Mesenteric fat pad (tissue), 1 donor: ENCODE measurements around the gene HERPUD1. TPM values are rescaled to one million over a fixed set of nuclear protein-coding genes. Genes with fewer than 3 reads are reported as not detected.
"Not testable (repeated sequence)": the region's sequence is repeated elsewhere in the genome, so short reads cannot be mapped to it uniquely, and the experiment has no call there.

ENCODE experiments used
- DNase-seq: peaks from one replicate; pipeline ENCODE4 v3.0.0-alpha.2; 2020; ENCODE audit warnings: low spot score
- total RNA-seq: library from RNA; stranded (reverse); fragmentation: NEBNext Ultra II Directional; extraction: Animal tissue kit (Norgen Biotek cat#: 25700); gene quantifications from one replicate; pipeline ENCODE4 v1.2.1, GENCODE V29; 2021
- donor health status: DM: yes; HTN: yes; CAD: no.

HERPUD1 gene
- total RNA-seq, 1 donor from 2014 or later, result 186 TPM

DNA sequence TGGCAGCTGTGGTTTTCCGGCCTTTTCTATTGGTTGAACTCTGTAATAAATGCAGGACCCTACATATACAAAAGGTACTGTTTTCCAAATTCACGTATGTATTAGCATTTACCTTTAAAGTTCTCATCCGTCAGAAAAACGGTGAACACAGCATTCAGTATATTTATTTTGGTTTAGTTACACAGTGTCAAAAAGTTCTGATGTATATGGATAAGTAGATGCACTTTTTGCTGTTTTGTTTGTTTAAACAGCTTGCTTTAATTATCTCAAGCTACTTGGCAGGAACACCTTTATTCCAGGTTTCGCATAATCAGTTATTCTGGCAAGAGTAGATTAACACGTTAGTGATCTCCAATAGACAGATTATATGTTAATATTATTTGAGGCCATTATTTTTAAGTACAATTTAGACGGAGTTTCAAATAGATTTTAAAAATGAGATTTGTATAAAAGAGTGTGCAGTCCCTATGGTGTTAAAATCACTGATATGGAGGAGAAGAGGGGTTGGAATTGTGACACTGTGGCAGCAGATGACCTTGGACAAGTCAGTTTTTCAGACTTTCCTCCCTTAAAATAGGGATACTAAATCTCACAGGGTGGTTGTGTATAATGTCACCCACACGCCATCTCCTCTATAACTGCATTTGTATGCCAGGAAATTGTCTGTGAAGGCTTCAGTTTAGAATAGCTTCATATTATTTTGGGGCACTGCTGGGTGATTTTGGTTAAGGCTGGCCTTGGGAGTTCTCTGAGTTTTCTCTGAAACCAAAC, 2.1 kb downstream of the HERPUD1 start:
- no peak for DNase-seq

DNA sequence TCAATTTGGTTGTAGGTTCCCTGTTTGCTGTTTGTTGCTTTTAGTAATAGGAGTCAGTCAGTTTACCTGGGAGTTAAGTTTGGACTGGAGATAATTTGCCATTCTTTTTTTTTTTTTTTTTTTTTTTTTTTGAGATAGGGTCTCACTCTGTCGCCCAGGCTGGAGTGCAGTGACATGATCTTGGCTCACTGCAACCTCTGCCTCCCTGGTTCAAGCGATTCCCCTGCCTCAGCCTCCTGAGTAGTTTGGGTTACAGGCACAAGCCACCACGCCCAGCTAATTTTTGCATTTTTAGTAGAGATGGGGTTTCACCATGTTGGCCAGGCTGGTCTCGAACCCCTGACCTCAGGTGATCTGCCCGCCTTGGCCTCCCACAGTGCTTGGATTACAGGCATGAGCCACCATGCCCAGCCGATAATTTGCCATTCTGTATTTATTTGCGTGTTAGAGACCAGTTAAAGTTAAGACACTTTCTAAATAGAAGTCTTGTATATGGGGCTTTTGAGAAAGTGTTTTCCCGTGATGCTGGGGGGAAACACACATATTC, 2.7 kb downstream of the HERPUD1 start:
- not testable (repeated sequence) for DNase-seq

DNA sequence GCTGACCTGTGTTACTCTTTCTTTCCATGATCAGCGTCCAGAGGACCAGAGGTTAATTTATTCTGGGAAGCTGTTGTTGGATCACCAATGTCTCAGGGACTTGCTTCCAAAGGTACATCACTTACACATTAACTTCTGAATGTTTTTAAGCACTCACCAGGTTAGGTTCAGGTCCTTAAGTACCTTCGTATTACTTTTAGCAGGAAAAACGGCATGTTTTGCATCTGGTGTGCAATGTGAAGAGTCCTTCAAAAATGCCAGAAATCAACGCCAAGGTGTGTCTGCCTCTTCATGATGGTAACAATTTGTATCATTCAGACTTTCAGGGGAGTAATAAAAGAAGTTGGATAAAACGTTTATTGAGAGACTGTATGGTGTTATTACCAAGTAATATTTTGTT, 3.3 kb downstream of the HERPUD1 start:
- no peak for DNase-seq

GRCh38 chr16:56936491-56936890, 4.5 kb downstream of the HERPUD1 start:
- no peak for DNase-seq

DNA sequence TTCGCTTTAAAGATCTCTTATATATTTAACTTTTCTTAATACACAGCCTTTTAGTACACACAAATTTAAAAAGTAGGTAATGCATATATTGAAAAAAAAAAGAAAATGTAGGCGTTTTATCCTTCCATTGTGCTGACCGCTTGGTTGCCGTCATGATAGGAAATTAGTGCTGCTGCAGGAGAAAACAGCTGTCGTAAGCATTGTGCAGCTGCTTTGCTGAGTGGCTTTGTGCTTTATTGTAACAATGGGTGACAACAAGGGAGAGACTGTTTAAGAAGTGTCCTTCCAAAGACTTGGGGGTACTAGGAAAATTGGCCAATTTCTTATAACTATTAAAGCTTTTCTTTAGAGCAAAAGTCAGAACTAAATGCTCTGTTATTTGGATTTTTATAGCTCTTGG, 5.0 kb downstream of the HERPUD1 start:
- DNase-seq, result no peak

- DNase-seq, result no peak
These were observed 6.9 kb downstream of the HERPUD1 start for GRCh38 chr16:56938664-56939513.

GRCh38 chr16:56939801-56940200, 7.9 kb downstream of the HERPUD1 start:
- no peak for DNase-seq

GRCh38 chr16:56941092-56941491, 9.2 kb downstream of the HERPUD1 start:
- DNase-seq, result no peak

DNA sequence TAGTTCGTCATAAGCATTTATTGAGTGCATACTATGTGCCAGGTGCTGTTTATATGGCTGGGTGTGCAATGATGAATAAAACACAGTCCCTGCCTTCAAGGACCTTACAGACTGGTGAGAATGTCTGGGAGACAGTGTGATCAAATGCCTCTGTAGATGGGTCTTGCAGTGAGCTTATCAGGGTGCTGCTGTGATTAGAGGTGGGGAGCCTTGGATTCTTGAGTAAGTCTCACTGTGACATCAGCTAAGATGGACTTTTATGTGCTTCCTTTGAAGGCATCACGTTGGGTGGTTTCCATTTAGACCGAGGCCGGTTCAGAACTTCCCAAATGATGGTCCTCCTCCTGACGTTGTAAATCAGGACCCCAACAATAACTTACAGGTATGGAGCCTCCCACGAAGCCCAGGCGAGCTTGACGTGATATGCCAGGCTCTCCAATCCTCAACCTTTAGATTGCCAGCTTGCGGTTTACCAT, 10.0 kb downstream of the HERPUD1 start:
- no peak for DNase-seq

- DNase-seq, result no peak
These were observed 11.9 kb downstream of the HERPUD1 start for GRCh38 chr16:56943761-56944375.

- DNase-seq, result no peak
These were observed 13.3 kb downstream of the HERPUD1 start for GRCh38 chr16:56944954-56945839.

DNA sequence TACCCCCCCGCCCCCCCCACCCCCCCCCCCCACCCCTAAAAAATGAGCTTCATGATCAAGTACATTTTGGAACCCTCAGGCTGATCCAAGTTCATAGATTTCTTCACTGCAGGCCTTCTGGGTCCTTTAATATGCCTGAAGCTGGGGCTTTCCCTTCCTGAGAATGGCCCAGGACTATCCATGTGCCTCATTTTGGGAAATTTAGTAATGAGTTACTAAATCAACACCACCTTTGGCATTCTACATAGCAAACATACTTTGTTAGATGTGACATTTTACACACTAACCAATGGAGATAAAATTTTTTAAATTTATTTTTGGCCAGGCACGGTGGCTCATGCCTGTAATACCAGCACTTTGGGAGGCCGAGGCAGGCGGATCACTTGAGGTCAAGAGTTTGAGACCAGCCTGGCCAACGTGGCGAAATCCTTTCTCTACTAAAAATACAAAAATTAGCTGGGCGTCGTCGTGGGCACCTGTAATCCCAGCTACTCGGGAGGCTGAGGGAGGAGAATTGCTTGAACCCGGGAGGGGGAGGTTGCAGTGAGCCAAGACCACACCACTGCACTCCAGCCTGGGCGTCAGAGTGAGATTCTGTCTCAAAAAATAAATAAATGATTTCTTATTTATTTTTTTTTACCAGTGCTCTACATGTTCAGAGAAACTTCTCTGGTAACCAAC, 14.0 kb downstream of the HERPUD1 start:
- no peak for DNase-seq

DNA sequence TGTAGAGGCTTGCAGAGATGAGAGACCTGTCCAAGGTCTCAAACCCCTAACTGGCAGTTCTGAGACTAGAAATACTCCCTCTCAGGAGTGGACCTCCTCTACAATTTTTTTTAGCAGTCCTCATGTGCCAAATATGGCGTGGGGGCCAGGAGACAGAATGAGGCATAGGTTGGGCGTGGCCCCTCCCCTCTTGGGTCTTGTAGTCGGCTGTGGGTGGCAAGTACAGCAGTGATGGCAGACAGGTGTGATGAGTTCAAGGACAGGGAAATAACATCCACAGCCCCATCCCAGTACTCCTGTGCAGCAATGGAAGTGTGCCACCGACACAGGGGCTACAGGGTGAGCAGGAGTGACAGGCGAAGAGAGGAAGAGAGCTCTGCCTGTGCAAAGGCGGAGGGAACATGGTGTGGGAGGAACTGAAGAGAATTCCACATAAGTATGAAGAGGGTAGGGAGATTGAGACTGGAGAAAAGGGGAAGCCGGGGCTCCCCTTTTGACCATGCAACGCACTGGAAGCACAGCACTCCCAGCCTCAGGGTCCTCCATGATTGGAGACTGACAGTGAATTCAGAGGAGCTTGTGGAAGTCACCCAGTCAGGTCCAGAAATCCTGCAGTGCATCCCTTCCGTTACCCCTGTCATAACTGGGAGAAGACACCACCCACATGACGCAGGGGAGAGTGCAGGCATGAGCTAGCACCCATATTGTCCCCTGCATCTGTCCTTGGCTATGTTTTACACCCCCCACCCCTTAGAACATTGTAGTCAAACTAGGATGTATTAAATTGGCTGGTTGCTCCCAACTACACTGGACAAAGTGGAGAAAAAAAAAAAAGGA, 15.0 kb downstream of the HERPUD1 start:
- no peak for DNase-seq

DNA sequence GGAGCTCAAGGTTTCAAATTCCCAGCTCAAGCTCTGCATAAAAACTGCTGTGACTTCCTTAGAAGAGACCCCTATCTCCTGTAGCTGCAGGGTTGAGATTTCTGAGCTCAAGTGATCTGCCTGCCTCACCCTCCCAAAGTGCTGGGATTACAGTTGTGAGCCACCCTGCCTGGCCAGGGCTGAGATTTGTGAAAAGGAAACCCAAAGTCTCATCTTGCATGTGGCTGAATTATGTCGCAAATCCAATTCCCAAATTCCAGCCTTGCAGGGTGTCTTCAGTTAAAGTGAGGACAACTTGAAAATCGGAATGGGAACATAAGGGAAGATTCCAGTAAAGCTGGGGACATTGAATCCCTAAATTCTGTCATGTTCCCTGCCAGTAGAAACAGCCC, 15.7 kb downstream of the HERPUD1 start:
- DNase-seq, result no peak

- DNase-seq, result no peak
These were observed 16.3 kb downstream of the HERPUD1 start for GRCh38 chr16:56948234-56948633.

- peak; percentile 77 for DNase-seq
These were observed 18.1 kb downstream of the HERPUD1 start for GRCh38 chr16:56950051-56950450.

- no peak for DNase-seq
These were observed 18.5 kb downstream of the HERPUD1 start for GRCh38 chr16:56950455-56950854.

DNA sequence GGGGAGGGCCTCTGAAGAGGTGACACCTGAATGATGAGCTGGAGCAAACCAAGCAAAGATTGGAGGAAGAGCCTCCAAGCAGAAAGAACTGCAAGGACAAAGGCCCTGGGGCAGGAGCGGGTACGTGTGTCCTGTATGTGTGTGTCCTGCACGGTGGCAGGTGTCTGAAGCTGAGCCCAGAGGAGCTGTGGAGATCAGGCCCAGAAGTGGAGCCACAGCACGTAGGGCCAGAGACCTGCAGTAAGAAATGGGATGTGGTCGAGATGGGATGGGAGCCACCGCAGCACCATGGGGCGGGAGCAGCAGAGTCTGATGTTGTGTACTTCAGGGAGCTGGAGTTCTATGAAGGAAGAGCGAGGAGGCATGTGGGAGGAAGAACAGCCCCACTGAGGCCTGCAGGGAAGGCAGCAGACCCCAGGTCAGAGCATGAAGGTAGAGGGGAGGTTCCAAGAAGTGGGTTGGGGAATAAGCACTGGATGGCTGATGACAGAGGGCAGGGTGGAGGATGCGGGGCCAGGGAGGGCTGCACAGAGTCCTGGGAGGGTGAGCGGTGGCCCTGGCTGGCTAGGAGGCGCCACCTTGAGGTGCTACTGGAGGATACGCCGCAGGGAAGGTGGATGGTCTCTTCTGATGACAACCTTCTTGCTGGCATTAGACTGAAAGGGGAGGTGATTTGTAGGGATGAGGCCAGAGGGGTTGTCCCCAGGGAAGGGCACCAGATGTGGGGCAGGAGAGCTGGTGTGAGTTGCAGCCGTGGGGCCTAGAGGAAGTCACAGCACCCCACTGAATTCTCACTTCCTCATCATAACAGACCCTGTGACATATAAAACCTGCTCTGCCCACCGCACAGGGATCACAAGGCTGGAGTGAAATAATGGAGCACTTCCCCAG, 19.2 kb downstream of the HERPUD1 start:
- peak; percentile 86 for DNase-seq
